H1 (cell line): ENCODE results near the gene AK5. TPM values are rescaled to one million over a fixed set of nuclear protein-coding genes. Genes with fewer than 3 reads are reported as not detected.

Experiments
- CHD7 ChIP-seq: fragments of 300-600 bp; sonication (generic); IDR thresholded peaks from 2 replicates; pipeline ENCODE4 v1.7.1; 2012; ENCODE audit warnings: low read length, moderate library complexity, mild to moderate bottlenecking, inconsistent platforms; ENCODE audit not compliant: insufficient replicate concordance
- SIRT6 ChIP-seq: IDR thresholded peaks from one replicate; pipeline ENCODE4 v1.7.1; 2012; ENCODE audit warnings: low read length, inconsistent platforms
- polyA plus RNA-seq, 7 experiments: library from polyadenylated mRNA; depleted of rRNA in 3 of 7; stranded (reverse) in 5 of 7; unstranded in 2 of 7; fragments of >200 nt in 5 of 7; fragments of 200-250 nt in 2 of 7; gene quantifications; 1 replicate in 5 of 7; 2 replicates in 1 of 7; 4 replicates in 1 of 7; pipeline versions ENCODE4 v1.2.1 to v1.2.3, GENCODE V29; 2011 to 2013; ENCODE audit warnings: missing spikeins in 2 of 7, mixed read lengths in 2 of 7
- total RNA-seq: library from RNA; stranded (reverse); fragmentation: NEBNext Ultra II Directional; extraction: Animal tissue kit (Norgen Biotek cat#: 25700); gene quantifications from 2 replicates; pipeline ENCODE4 v1.2.1, GENCODE V29; 2021

The AK5 gene
- total and polyA plus RNA-seq, 2 of the 8 experiments (the other 6 are each of a cell fraction or from before 2014, with no cell fraction given) = 2.0 to 7.1 TPM

- TF ChIP-seq CHD7 (no peak), SIRT6 (no peak)
Measured at GRCh38 chr1:77538956-77539518, 257.2 kb downstream of the AK5 start (continued).
